Neural cell (in vitro differentiated cells): Measurements from ENCODE around the gene PBX3.

Experiments
- EP300 ChIP-seq: fragments of 450-650 bp; conservative IDR thresholded peaks from 2 replicates; pipeline ENCODE4 v1.6.1; 2014; ENCODE audit warnings: antibody characterized with exemption, mild to moderate bottlenecking, moderate library complexity; ENCODE audit not compliant: poor library complexity, severe bottlenecking
- EZH2 ChIP-seq: fragments of 200-600, 300-800 bp; shearing (Covaris generic), sonication (generic); IDR thresholded peaks from 2 replicates; pipeline ENCODE4 v1.6.1; 2014; ENCODE audit warnings: antibody characterized with exemption, low read length, borderline replicate concordance, mild to moderate bottlenecking; ENCODE audit not compliant: insufficient read depth, poor library complexity, severe bottlenecking
- POLR2AphosphoS5 ChIP-seq: IDR thresholded peaks from 2 replicates; pipeline ENCODE4 v1.6.1; 2012
- SMC3 ChIP-seq: fragments of 450-650 bp; conservative IDR thresholded peaks from 2 replicates; pipeline ENCODE4 v1.6.1; 2014; ENCODE audit warnings: antibody characterized with exemption, mild to moderate bottlenecking, moderate library complexity; ENCODE audit not compliant: poor library complexity
- TF ChIP-seq, protein P1 (sequence below): fragments of 450-650 bp; IDR thresholded peaks from 2 replicates; pipeline ENCODE4 v1.5.1; 2014; ENCODE audit warnings: antibody characterized with exemption, mild to moderate bottlenecking, moderate library complexity; ENCODE audit not compliant: poor library complexity, severe bottlenecking

DNA sequence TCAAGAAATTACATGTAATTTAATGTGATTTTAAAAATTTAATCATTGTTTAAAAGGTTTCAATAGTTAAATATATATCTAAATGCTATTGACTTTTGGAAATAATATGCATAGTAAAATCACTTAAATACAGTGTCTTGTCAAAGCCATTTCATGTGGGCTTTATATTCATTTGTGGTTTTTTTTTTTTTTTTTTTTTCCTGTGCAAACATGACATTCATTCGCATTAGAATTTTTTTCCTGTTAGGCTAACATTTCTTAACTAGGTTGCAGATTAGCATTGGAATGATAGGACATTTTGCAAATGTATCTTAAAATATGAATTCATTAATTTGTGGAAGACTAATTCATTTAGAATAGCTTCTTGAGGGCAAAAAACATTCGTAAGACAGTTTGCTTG is 149.8 kb downstream of the PBX3 start:
- TF ChIP-seq SMC3: no peak
- TF ChIP-seq, protein P1, sequence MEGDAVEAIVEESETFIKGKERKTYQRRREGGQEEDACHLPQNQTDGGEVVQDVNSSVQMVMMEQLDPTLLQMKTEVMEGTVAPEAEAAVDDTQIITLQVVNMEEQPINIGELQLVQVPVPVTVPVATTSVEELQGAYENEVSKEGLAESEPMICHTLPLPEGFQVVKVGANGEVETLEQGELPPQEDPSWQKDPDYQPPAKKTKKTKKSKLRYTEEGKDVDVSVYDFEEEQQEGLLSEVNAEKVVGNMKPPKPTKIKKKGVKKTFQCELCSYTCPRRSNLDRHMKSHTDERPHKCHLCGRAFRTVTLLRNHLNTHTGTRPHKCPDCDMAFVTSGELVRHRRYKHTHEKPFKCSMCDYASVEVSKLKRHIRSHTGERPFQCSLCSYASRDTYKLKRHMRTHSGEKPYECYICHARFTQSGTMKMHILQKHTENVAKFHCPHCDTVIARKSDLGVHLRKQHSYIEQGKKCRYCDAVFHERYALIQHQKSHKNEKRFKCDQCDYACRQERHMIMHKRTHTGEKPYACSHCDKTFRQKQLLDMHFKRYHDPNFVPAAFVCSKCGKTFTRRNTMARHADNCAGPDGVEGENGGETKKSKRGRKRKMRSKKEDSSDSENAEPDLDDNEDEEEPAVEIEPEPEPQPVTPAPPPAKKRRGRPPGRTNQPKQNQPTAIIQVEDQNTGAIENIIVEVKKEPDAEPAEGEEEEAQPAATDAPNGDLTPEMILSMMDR: no peak
- TF ChIP-seq EZH2: no peak
- no peak for TF ChIP-seq POLR2AphosphoS5
- TF ChIP-seq EP300: no peak
